AG10803 (cell line): ENCODE results near the gene GSDMA.

Source experiments
- DNase-seq: peaks from one replicate; pipeline ENCODE4 v3.0.0; 2010; ENCODE audit warnings: low read depth
- H3K4me3 ChIP-seq: 2 replicates; pipeline ENCODE4 v1.5.1; 2011; ENCODE audit warnings: mild to moderate bottlenecking, low read length, control low read depth
- CTCF ChIP-seq: conservative IDR thresholded peaks from 2 replicates; pipeline ENCODE4 v1.5.1; 2011; ENCODE audit warnings: mild to moderate bottlenecking, low read length, control low read depth, inconsistent platforms

Gene GSDMA

GRCh38 chr17:39952680-39953470, 9.9 kb upstream of the GSDMA start:
- no peak for TF ChIP-seq CTCF
- DNase-seq, result peak; percentile 95
- peak overlapping the region; percentile 60 for H3K4me3 ChIP-seq

- no peak for TF ChIP-seq CTCF
- no peak for DNase-seq
- H3K4me3 ChIP-seq, result peak overlapping the region; percentile 53
Observed at GRCh38 chr17:39953471-39953888, 9.3 kb upstream of the GSDMA start.

GRCh38 chr17:39954876-39955275, 7.9 kb upstream of the GSDMA start:
- no peak overlapping the region for H3K4me3 ChIP-seq
- DNase-seq, result no peak
- TF ChIP-seq CTCF, result no peak

- no peak for TF ChIP-seq CTCF
- H3K4me3 ChIP-seq, result no peak overlapping the region
- no peak for DNase-seq
Observed at GRCh38 chr17:39955726-39956225, 7.0 kb upstream of the GSDMA start.

GRCh38 chr17:39960524-39961041, 2.2 kb upstream of the GSDMA start:
- no peak for TF ChIP-seq CTCF
- no peak for DNase-seq

GRCh38 chr17:39963829-39964228, 1.0 kb downstream of the GSDMA start:
- TF ChIP-seq CTCF, result no peak
- DNase-seq, result no peak
- H3K4me3 ChIP-seq, result no peak overlapping the region

More at GRCh38 chr17:39960524-39961041, 2.2 kb upstream of the GSDMA start:
- no peak overlapping the region for H3K4me3 ChIP-seq

- DNase-seq, result no peak
- H3K4me3 ChIP-seq, result no peak overlapping the region
- TF ChIP-seq CTCF, result no peak
Observed at GRCh38 chr17:39965017-39965699, 2.4 kb downstream of the GSDMA start.
